NCI-H1694 treated with DMSO at 0.1 percent for 48 hours (cell line): ENCODE data around the gene NKPD1.

Experiments used
- DNase-seq: peaks from one replicate; lab custom pipeline; 2025; lab: John Stamatoyannopoulos, UW

Gene NKPD1, protein sequence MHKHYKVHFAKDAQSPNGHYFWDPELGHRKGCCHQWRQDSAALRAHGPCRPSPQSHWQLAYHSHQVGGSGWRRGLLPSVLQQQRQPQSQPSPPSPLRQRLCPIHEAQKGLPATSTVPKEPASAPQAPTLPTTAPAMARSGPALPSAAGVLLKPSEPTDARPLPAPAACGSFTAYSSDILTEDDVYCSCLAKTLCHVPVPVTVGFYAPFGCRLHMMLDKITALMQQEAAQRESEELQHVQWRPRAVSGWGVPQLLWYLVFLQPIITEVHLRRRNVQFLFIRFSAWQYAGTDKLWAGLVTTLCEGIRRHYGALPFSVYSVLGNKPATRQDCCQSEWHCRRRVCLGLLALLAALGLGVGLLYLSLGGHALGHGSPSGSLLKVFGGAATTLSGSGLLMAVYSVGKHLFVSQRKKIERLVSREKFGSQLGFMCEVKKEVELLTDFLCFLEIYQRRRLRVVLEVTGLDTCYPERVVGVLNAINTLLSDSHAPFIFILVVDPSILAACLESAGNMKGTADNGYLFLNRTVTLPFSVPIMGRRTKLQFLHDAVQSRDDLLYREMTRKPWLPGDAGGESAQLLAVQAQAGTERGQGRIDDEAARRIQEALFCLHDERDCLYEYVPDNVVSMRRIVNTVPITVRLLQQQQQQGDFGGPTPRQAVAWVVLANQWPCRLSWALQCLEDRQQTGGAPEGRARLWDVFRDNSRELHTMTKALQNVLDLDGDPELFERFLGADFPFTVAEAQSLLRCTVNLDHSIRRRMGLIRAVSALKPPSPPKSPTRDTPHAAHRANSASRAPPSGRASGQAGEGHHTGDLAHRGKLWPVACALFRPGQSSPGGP

DNA sequence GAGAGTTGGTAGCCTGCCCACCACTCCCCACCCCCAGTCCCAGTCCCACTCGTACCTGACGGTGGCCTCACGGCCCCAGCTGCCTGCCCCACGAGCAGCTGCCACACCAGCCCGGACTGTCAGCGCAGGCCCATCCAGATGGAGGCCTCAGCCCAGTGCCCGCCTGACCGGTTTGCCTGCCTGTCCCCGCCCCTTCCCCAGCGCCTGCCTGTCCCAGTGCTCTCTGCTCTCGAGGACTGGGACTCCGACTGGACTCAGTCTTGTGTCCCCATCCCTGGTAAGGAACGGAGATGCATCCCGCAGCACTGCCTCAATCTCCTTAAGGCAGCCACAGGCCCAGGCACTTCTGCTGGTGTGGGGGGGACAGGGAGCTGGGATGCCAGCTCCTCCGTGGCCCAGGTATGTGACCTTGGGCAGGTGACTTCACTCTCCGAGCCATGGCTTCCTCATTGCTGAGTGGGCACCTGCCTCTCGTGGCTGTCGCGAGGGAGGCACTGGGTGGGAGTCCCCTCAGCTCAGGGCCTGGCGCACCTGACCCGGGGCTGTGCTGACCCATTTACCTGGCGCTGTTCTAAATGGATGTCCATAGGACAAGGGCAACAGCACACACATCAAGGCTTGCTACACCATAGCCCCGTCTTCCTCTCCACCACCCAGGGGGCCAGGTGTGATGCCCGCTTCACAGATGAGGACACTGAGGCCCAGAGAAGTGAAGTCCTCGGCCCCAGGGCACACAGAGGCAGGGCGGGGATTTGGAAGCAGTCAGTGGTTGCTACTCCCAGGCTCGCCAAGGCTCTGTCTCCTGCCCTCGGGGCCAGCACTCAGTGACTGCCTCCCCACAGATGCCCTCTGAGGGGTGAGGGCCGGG, at the start of gene NKPD1:
TSS of gene NKPD1 (minus strand) at position 113 of the 868 bp plus-strand sequence. CDS start 832 bp downstream, outside the sequence.
- no peak for DNase-seq

DNA sequence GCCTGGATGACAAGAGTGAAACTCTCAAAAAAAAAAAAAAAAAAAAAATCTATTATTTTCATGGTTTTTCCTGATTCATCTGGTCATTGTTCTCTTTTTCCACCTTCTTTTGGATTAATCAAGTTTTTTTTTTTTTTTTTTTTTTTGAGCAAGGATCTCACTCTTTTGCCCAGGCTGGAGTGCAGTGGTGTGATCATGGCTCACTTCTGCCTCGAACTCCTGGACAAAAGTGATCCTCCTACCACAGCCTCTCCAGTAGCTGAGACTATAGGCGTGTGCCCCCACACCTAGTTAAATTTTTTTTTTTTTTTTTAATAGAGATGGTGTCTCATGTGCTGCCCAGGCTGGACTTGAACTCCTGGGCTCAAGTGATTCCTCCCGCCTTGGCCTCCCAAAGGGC, 45.5 kb upstream of the NKPD1 start:
- DNase-seq, result no peak

DNA sequence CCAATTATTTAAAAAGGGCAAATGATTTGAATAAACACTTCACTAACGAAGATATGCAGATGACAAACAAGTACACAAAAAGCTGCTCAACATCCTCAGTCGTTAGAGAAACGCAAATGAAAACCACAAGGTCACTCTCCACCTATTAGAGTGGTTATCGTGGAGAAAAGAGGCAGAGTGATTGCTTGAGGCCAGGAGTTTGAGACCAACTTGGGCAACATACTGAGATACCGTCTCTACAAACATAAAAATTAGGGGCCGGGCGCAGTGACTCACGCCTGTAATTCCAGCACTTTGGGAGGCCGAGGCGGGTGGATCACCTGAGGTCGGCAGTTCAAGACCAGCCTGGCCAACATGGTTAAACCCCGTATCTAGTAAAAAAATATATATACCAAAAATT, 45.0 kb upstream of the NKPD1 start:
- DNase-seq, result no peak

DNA sequence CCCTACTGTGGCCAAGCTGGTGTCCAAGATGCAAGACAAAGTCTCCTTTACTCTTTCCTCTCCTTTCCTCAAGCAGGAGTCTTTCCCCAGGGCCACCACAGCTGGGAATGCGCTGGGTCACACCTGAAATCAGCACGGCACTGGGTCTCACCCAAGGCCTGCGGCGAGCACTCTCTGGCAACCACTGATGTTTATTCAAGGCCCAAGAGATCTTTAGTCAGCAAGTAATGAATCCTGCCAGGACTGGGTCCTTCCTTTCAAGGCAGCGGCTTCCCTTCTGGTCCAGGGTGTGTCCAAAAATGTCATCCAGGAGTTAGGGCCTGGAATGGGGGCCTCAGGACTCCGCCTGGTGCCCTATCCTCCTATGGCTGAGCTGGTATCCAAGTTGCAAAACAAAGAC, 41.9 kb upstream of the NKPD1 start:
- no peak for DNase-seq

DNA sequence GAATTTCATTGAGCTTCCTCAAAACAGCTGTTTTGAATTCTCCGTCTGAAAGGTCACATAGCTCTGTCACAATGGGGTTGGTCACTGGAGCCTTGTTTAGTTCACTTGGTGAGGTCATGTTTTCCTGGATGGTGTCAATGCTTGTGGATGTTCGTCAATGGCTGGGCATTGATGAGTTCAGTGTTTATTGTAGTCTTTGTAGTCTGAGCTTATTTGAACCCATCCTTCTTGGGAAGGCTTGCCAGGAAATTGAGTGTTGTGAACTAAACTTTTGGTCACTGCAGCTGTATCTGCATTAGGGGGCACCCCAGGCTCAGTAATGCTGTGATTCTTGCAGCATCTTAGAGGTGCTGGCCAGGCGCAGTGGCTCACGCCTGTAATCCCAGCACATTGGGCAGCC, 39.8 kb upstream of the NKPD1 start:
- peak; percentile 20 for DNase-seq

DNA sequence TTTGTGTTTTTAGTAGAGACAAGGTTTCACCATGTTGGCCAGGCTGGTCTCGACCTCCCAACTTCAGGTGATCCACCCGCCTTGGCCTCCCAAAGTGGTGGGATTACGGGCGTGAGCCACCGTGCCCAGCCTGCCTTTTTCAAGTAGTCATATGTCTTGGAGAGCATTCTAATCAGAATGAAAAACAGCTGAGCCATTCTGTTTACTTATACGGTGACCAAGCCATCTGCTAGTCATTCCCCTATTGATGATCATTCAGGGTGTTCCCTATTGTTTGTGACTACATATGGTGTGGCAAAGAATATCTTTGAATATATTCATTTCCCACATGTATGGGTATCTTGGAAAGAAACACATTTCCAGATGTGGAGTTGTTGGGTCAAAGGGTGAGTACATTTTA, 35.0 kb upstream of the NKPD1 start:
- DNase-seq, result peak; percentile 1

GRCh38 chr19:45191375-45191774, 30.6 kb upstream of the NKPD1 start:
- DNase-seq, result no peak

GRCh38 chr19:45189971-45190370, 29.2 kb upstream of the NKPD1 start:
- no peak for DNase-seq

GRCh38 chr19:45187421-45188100, 26.8 kb upstream of the NKPD1 start:
- DNase-seq, result peak; percentile 40

DNA sequence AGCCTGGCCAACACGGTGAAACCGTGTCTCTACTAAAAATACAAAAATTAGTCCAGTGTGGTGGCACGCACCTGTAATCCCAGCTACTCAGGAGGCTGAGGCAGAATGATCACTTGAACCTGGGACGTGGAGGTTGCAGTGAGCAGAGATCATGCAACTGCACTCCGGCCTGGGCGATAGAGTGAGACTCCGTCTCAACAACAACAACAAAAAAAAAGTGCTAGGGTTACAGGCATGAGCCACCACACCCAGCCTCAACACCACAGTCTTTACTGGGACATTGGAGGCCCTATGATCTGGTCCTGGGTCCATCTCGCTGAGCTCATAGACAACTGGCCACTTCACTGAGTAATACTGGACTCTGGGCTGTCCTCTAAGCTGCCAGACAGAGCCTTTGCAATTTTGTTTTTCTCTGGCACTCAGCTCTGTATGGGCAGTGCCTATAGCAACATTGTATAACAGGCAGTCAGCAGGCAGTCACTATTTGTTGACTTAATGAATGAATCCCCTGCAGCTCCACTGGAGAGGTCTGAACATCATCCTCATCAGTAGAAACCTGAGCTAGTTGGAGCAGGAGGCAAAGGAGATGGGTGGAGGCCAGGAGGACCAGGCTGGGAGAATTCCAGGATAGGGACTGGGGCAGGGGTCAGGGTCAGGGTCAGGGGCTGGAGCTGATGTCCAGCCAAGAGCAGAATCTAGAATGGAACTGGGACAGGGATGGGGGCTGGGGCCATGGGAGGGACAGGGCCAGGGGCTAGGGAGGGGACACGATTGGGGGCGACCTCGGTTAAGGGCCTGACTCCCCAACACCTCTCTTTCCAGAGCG, 25.9 kb upstream of the NKPD1 start:
- DNase-seq, result no peak

- DNase-seq, result no peak
Observed at GRCh38 chr19:45184115-45184514, 23.3 kb upstream of the NKPD1 start.

GRCh38 chr19:45182758-45183157, 22.0 kb upstream of the NKPD1 start:
- DNase-seq, result no peak

DNA sequence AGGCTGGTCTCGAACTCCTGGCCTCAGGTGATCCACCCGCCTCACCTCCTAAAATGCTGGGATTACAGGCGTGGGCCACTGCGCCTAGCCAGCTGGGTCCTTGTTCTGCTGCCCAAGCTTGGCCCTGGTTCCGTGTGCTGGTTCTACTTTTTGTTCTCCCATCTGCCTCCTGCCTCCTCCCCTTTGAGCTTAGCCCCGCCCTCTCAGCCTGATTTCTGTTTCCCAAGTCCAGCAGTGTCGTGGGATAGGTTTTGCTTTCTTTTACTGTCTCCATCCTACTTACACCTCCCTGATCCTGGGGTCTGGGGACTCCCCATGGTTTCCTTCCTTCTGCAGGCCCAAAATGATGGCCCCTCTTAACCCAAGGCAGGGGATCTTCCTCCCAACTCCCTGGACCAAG, 20.2 kb upstream of the NKPD1 start:
- no peak for DNase-seq

GRCh38 chr19:45179892-45180370, 19.1 kb upstream of the NKPD1 start:
- DNase-seq, result no peak

DNA sequence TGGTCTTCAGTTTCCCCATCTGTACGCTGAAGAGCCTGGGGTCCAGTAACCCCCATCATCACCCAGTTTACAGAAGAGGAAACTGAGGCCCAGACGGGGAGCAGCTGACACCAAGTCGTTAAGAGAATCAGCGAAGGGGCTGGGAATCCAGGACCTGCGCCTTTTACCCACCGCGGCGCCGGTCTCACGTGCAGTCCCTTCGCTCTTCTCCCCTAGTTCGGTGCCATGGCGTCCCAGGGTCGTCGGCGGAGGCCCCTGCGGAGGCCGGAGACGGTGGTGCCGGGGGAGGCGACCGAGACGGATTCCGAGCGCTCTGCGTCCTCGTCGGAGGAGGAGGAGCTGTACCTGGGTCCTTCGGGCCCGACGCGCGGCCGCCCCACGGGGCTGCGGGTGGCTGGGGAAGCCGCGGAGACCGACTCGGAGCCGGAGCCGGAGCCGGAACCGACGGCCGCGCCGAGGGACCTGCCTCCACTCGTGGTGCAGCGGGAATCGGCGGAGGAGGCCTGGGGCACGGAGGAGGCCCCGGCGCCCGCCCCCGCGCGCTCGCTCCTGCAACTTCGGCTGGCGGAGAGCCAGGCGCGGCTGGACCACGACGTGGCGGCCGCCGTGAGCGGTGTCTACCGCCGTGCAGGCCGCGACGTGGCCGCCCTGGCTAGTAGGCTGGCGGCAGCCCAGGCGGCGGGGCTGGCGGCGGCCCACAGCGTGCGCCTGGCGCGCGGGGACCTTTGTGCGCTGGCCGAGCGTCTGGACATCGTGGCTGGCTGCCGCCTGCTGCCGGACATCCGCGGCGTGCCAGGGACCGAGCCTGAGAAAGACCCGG, 18.5 kb upstream of the NKPD1 start:
- no peak for DNase-seq

- DNase-seq, result peak; percentile 100
Observed at GRCh38 chr19:45178262-45179071, 17.7 kb upstream of the NKPD1 start, which contains the start of gene BLOC1S3. BLOC1S3 (plus strand) TSS chr19:45178784; CDS start chr19:45179297, 513 bp downstream.

DNA sequence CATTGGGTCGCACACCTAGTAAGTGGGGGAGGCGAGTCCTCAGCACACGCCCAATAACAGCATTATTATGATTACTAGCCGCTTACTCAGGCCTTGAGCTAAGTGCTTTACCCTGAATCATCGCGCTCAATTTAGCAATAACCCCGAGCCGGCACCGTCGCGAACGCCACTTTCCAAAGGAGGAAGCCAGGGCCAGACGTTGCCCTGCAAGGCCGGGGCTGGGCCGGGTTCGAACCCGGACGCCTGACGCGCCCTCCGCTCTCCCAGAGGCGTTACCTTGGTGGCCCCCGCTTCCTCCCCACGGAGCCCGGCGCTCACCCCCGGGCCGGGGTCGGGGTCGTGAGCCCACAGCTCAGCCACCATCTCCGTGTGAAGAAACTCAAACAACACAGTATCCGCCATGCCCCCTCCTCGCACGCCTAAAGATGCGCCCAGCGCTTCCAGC, 17.1 kb upstream of the NKPD1 start, which contains the start of gene TRAPPC6A:
TSS of gene TRAPPC6A (minus strand) at position 421 of the 445 bp plus-strand sequence. CDS start at position 402, 19 bp downstream.
- no peak for DNase-seq
